CD4-positive, alpha-beta T cell (primary cell): ENCODE measurements around the gene MYL12A. TPM values are rescaled to one million over a fixed set of nuclear protein-coding genes. Genes with fewer than 3 reads are reported as not detected.

Experiments used
- ATAC-seq: fragments of 200-7000 bp; cut with Tn5 transposase; one replicate; pipeline ENCODE4 v1.10.0; 2022; ENCODE audit warnings: mild to moderate bottlenecking; ENCODE audit not compliant: poor library complexity
- CTCF ChIA-PET: fragments of 350-600 bp; sonication (Branson Sonifier 250); formaldehyde crosslinking; loops from one replicate; lab custom pipeline; 2021; ENCODE audit warnings: antibody characterized with exemption, inconsistent platforms; lab: Charles Lee
- POLR2A ChIA-PET: fragments of 350-600 bp; sonication (Branson Sonifier 250); formaldehyde crosslinking; loops from one replicate; lab custom pipeline; 2021; ENCODE audit warnings: antibody characterized with exemption, inconsistent platforms; lab: Charles Lee
- DNase-seq, 14 experiments: peaks; one replicate each; pipeline ENCODE4 v3.0.0-alpha.2; 2013 to 2020; ENCODE audit warnings: mixed read lengths in 2 of 14
- H3K27ac ChIP-seq, 2 donors: one replicate each; pipeline versions ENCODE4 v1.5.1 to v1.7.0; 2013; ENCODE audit warnings: low read length in 2 of 2, low read depth in 1 of 2, mild to moderate bottlenecking in 1 of 2
- H3K27me3 ChIP-seq, 2 experiments: 1 replicate in 1 of 2; 2 replicates in 1 of 2; pipeline versions ENCODE4 v1.6.1 to v1.7.0; 2013; ENCODE audit warnings: low read length in 2 of 2, control low read depth in 1 of 2, mild to moderate bottlenecking in 1 of 2, moderate library complexity in 1 of 2; ENCODE audit not compliant: insufficient read depth in 2 of 2, control insufficient read depth in 1 of 2
- H3K36me3 ChIP-seq: one replicate; pipeline ENCODE4 v1.6.1; 2013; ENCODE audit warnings: low read length, control low read depth; ENCODE audit not compliant: insufficient read depth
- H3K4me1 ChIP-seq: one replicate; pipeline ENCODE4 v1.6.1; 2013; ENCODE audit warnings: low read length, control low read depth; ENCODE audit not compliant: insufficient read depth
- H3K4me3 ChIP-seq: one replicate; pipeline ENCODE4 v1.5.1; 2013; ENCODE audit warnings: mild to moderate bottlenecking, low read length, moderate library complexity
- H3K9me3 ChIP-seq, 2 experiments: 1 replicate in 1 of 2; 2 replicates in 1 of 2; pipeline versions ENCODE4 v1.6.1 to v1.7.0; 2013; ENCODE audit warnings: low read length in 2 of 2, mild to moderate bottlenecking in 2 of 2, control low read depth in 1 of 2, moderate library complexity in 1 of 2; ENCODE audit not compliant: control insufficient read depth in 1 of 2, insufficient read depth in 1 of 2
- H3K27ac Mint-ChIP-seq: one replicate; pipeline ENCODE4 v1.8.0; 2020; ENCODE audit warnings: mixed read lengths
- H3K27me3 Mint-ChIP-seq: one replicate; pipeline ENCODE4 v1.8.0; 2021; ENCODE audit warnings: mixed read lengths
- H3K36me3 Mint-ChIP-seq: one replicate; pipeline ENCODE4 v1.8.0; 2021; ENCODE audit warnings: low read depth, mixed read lengths
- H3K4me1 Mint-ChIP-seq: one replicate; pipeline ENCODE4 v1.8.0; 2021; ENCODE audit warnings: low read depth, mixed read lengths
- H3K4me3 Mint-ChIP-seq: one replicate; pipeline ENCODE4 v1.8.0; 2020; ENCODE audit warnings: mild to moderate bottlenecking, mixed read lengths
- H3K9me3 Mint-ChIP-seq: one replicate; pipeline ENCODE4 v1.8.0; 2020; ENCODE audit warnings: mixed read lengths
- CTCF ChIP-seq: fragments of 200-600 bp; IDR thresholded peaks from one replicate; pipeline ENCODE4 v1.8.0; 2022; ENCODE audit warnings: antibody characterized with exemption, mild to moderate bottlenecking
- intact Hi-C, 2 experiments: fragments of 100-400 bp; cut with DNase I in 1 of 2; cut with micrococcal nuclease in 1 of 2; formaldehyde crosslinking; loops; one replicate each; pipeline versions ENCODE4 v1.15.1 to v1.9.0; 2023 to 2025; cut with DNase I, micrococcal nuclease
- total RNA-seq, 174 experiments: library from RNA in 2 of 174; stranded (reverse) in 2 of 174; gene quantifications; one replicate each; pipeline ENCODE4 v1.2.3 and lab custom pipeline; 2021 to 2026

MYL12A gene
- total RNA-seq, 2 experiments from 2014 or later, result 188 to 190 TPM

- POLR2A ChIA-PET, result no interaction called here
- intact Hi-C loops, result no loop called here
These were observed 38.6 kb downstream of the MYL12A start for GRCh38 chr18:3286159-3286558.

DNA sequence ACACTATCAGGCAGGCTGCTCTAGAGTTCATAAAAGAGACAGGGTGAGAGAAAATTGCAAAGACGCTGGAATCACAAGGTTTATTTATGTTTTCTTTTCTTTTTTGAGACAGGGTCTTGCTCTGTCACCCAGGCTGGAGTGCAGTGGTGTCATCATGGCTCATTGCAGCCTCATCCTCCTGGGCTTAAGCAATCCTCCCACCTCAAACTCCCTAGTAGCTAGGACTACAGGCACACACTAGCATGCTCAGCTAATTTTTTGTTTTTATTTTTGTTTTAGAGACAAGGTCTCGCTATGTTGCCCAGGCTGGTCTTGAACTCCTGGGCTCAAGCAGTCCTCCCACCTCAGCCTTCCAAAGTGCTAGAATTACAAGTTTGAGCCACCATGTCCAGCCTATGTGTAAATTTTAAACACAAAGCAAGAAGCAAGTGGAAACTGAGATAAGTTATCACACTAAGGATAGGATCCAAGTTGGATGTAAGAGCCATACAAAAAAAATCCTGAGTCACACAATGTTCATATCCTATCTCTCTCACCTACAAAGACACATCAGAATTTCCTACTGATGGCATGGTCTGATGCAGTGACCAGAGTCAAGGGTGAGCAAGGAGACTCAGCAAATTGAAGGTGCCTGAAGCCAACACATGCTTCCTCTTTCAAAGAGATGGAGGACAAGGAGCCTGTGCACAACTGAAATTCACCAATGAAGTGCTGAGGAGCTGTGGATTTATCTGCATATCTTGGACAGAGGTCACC lies 45.8 kb downstream of the MYL12A start:
- ChIA-PET CTCF (interaction anchor here (0.7 to 1.1 kb wide), 2 partner anchors 161 to 301 kb away, joined by 3 read pairs; no protein-coding TSS in a partner anchor), POLR2A (interaction anchor here (0.6 kb wide), 1 partner anchor 582 kb away, joined by 3 read pairs; no protein-coding TSS in a partner anchor)
- ATAC-seq, result no peak
- Histone ChIP-seq H3K36me3 (no peaks in the 10 kb centered on the region), H3K4me3 (no peak overlapping the region), H3K9me3 (peaks cover 6 to 13% of the 10 kb centered on the region in 2 experiments), H3K27ac (no peak overlapping the region), H3K4me1 (peaks cover 11% of the 10 kb centered on the region), H3K27me3 (no peaks in the 10 kb centered on the region)
- intact Hi-C loops, result no loop called here
- Mint-ChIP-seq H3K4me1 (peaks cover 11% of the 10 kb centered on the region), H3K27me3 (peaks cover 4% of the 10 kb centered on the region), H3K27ac (no peak overlapping the region), H3K9me3 (peaks cover 15% of the 10 kb centered on the region), H3K36me3 (peaks cover 10% of the 10 kb centered on the region), H3K4me3 (no peak overlapping the region)
- DNase-seq, result no peak
- no peak for TF ChIP-seq CTCF

More at GRCh38 chr18:3286159-3286558, 38.6 kb downstream of the MYL12A start:
- CTCF ChIA-PET, result interaction anchor here (0.6 to 3.2 kb wide), 3 partner anchors 11 to 380 kb away, joined by 3 to 11 read pairs (median 3); no protein-coding TSS in a partner anchor
- H3K9me3 Mint-ChIP-seq, result peaks cover 9% of the 10 kb centered on the region
- peaks cover 5 to 8% of the 10 kb centered on the region in 2 experiments for H3K9me3 ChIP-seq
- H3K36me3 Mint-ChIP-seq, result no peaks in the 10 kb centered on the region
- no peak for DNase-seq
- H3K4me1 Mint-ChIP-seq, result no peaks in the 10 kb centered on the region
- no peak overlapping the region for H3K4me3 Mint-ChIP-seq
- ATAC-seq, result no peak
- TF ChIP-seq CTCF, result no peak
- H3K27ac Mint-ChIP-seq, result no peak overlapping the region
- no peaks in the 10 kb centered on the region for H3K4me1 ChIP-seq
- no peaks in the 10 kb centered on the region for H3K27me3 ChIP-seq
- H3K27me3 Mint-ChIP-seq, result no peaks in the 10 kb centered on the region
- no peaks in the 10 kb centered on the region for H3K36me3 ChIP-seq
- no peak overlapping the region for H3K27ac ChIP-seq
- H3K4me3 ChIP-seq, result no peak overlapping the region

GRCh38 chr18:3294435-3295080 lies 47.0 kb downstream of the MYL12A start:
- no peak overlapping the region for H3K27ac Mint-ChIP-seq
- Histone ChIP-seq H3K36me3 (no peaks in the 10 kb centered on the region), H3K4me1 (peaks cover 11% of the 10 kb centered on the region), H3K9me3 (peaks cover 3 to 13% of the 10 kb centered on the region in 2 experiments), H3K4me3 (no peak overlapping the region), H3K27ac (no peak overlapping the region), H3K27me3 (peaks cover 0 to 5% of the 10 kb centered on the region in 2 experiments)
- H3K27me3 Mint-ChIP-seq, result peaks cover 9% of the 10 kb centered on the region
- TF ChIP-seq CTCF, result no peak
- ATAC-seq, result no peak
- peaks cover 15% of the 10 kb centered on the region for H3K9me3 Mint-ChIP-seq
- no peak overlapping the region for H3K4me3 Mint-ChIP-seq
- H3K4me1 Mint-ChIP-seq, result peaks cover 11% of the 10 kb centered on the region
- peaks cover 10% of the 10 kb centered on the region for H3K36me3 Mint-ChIP-seq
- no peak for DNase-seq
- CTCF ChIA-PET, result interaction anchor here (1.1 kb wide), 1 partner anchor 160 kb away, joined by 3 read pairs; no protein-coding TSS in a partner anchor
- intact Hi-C loops, result loop anchor here in 1 of 2 experiments (5.0 kb wide), 1 partner anchor 158 kb away; the partner anchor contains the start of gene TGIF1
- POLR2A ChIA-PET, result no interaction called here
